SK-N-SH treated with all-trans-retinoic acid at 6 μM for 48 hours (cell line): ENCODE measurements around the gene TXNRD3.

Experiments
- ATAC-seq: fragments of 200-7000 bp; cut with Tn5 transposase; 3 replicates; pipeline ENCODE4 v1.9.1; 2020; ENCODE audit warnings: mild to moderate bottlenecking, moderate library complexity
- BACH2 ChIP-seq: fragments of 250-450 bp; sonication (Bioruptor Pico); IDR thresholded peaks from 2 replicates; pipeline ENCODE4 v1.9.0; 2021; ENCODE audit warnings: mild to moderate bottlenecking, borderline replicate concordance
- CSDC2 ChIP-seq: fragments of 250-450 bp; sonication (Bioruptor Pico); IDR thresholded peaks from 2 replicates; pipeline ENCODE4 v1.5.0; 2020; ENCODE audit warnings: mild to moderate bottlenecking, moderate library complexity
- ESRRG ChIP-seq: fragments of 250-450 bp; sonication (Bioruptor Pico); IDR thresholded peaks from 2 replicates; pipeline ENCODE4 v1.6.1; 2021; ENCODE audit warnings: mild to moderate bottlenecking
- GLIS3 ChIP-seq: fragments of 250-450 bp; sonication (Bioruptor Pico); IDR thresholded peaks from 2 replicates; pipeline ENCODE4 v1.5.0; 2020; ENCODE audit warnings: mild to moderate bottlenecking, moderate library complexity
- ISL1 ChIP-seq: fragments of 250-450 bp; sonication (Bioruptor Pico); IDR thresholded peaks from 2 replicates; pipeline ENCODE4 v2.1.2; 2022; ENCODE audit warnings: mild to moderate bottlenecking, moderate library complexity
- OSR1 ChIP-seq: fragments of 250-450 bp; sonication (Bioruptor Pico); IDR thresholded peaks from 2 replicates; pipeline ENCODE4 v1.8.0; 2022; ENCODE audit warnings: moderate library complexity, mild to moderate bottlenecking, inconsistent platforms
- PPARA ChIP-seq: fragments of 250-450 bp; sonication (Bioruptor Pico); IDR thresholded peaks from 2 replicates; pipeline ENCODE4 v1.5.0; 2020; ENCODE audit warnings: mild to moderate bottlenecking, borderline replicate concordance
- SNAI2 ChIP-seq: fragments of 250-450 bp; sonication (Bioruptor Pico); IDR thresholded peaks from 2 replicates; pipeline ENCODE4 v1.5.0; 2020; ENCODE audit warnings: mild to moderate bottlenecking, moderate library complexity
- TCF4 ChIP-seq: fragments of 250-450 bp; sonication (Bioruptor Pico); IDR thresholded peaks from 2 replicates; pipeline ENCODE4 v1.8.0; 2021; ENCODE audit warnings: mild to moderate bottlenecking, moderate library complexity, borderline replicate concordance
- ZC3H10 ChIP-seq: fragments of 250-450 bp; sonication (Bioruptor Pico); IDR thresholded peaks from 2 replicates; pipeline ENCODE4 v1.5.1; 2021; ENCODE audit warnings: mild to moderate bottlenecking, moderate library complexity
- ZFP3 ChIP-seq: fragments of 250-450 bp; sonication (Bioruptor Pico); IDR thresholded peaks from 2 replicates; pipeline ENCODE4 v1.5.0; 2020; ENCODE audit warnings: mild to moderate bottlenecking, moderate library complexity
- ZFP30 ChIP-seq: fragments of 450-650 bp; formaldehyde crosslinking; IDR thresholded peaks from 2 replicates; pipeline ENCODE4 v1.5.0; 2022; ENCODE audit warnings: mild to moderate bottlenecking, moderate library complexity
- ZNF70 ChIP-seq: fragments of 450-650 bp; formaldehyde crosslinking; IDR thresholded peaks from 2 replicates; pipeline ENCODE4 v1.5.0; 2020; ENCODE audit warnings: mild to moderate bottlenecking, moderate library complexity
- ZNF8 ChIP-seq: fragments of 450-650 bp; formaldehyde crosslinking; IDR thresholded peaks from 2 replicates; pipeline ENCODE4 v1.5.0; 2020; ENCODE audit warnings: mild to moderate bottlenecking, moderate library complexity
- TF ChIP-seq, protein P1 (sequence below): fragments of 250-450 bp; sonication (Bioruptor Pico); IDR thresholded peaks from 2 replicates; pipeline ENCODE4 v1.5.1; 2020; ENCODE audit warnings: low read depth, mild to moderate bottlenecking, moderate library complexity
- TF ChIP-seq, protein P2 (sequence below): fragments of 250-450 bp; sonication (Bioruptor Pico); IDR thresholded peaks from 2 replicates; pipeline ENCODE4 v1.5.1; 2021; ENCODE audit warnings: mild to moderate bottlenecking, moderate library complexity
- TF ChIP-seq, protein P3 (sequence below): fragments of 250-450 bp; sonication (Bioruptor Pico); IDR thresholded peaks from 2 replicates; pipeline ENCODE4 v1.8.0; 2020; ENCODE audit warnings: mild to moderate bottlenecking, moderate library complexity, borderline replicate concordance
- TF ChIP-seq, protein P4 (sequence below): fragments of 250-450 bp; sonication (Bioruptor Pico); IDR thresholded peaks from 2 replicates; pipeline ENCODE4 v1.5.0; 2020; ENCODE audit warnings: mild to moderate bottlenecking, moderate library complexity
- TF ChIP-seq, protein P5 (sequence below): fragments of 250-450 bp; sonication (Bioruptor Pico); IDR thresholded peaks from 2 replicates; pipeline ENCODE4 v1.8.0; 2021; ENCODE audit warnings: low read depth, mild to moderate bottlenecking, moderate library complexity, borderline replicate concordance

TXNRD3 gene

DNA sequence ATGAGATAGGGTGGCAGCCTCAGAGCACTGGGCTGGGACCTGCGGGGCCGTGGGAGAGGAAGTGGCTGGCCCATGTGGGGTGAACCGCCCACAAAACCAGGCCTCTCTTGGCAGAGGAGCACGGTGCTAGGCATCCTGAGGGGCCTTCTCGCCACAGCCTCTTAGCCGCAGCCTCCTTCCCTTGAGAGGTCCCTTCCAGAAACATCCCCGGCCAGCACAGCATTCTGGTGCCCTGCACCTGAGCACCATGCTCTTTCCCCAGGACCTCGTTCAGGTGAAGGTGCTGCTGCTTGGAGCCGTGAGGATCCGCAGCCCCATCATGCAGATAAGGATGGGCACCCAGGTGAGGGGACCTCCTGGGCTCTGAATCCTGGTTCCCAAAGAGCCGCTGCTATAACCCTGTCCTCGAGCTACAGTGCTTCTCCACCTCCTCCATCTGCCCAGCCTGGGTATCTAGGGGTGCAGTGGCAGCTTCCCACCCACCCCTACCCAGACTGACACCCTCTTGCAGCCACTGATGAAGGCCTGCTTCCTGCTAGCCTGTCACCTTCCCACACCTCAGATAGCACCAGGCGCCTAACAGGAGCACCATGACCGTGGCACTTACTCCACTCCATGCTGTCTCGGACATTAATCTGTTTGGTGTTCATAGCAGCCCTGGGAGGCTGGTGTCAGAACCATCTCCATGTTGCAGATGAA, 11.2 kb upstream of the TXNRD3 start:
- ATAC-seq = no peak
- TF ChIP-seq, protein P1, sequence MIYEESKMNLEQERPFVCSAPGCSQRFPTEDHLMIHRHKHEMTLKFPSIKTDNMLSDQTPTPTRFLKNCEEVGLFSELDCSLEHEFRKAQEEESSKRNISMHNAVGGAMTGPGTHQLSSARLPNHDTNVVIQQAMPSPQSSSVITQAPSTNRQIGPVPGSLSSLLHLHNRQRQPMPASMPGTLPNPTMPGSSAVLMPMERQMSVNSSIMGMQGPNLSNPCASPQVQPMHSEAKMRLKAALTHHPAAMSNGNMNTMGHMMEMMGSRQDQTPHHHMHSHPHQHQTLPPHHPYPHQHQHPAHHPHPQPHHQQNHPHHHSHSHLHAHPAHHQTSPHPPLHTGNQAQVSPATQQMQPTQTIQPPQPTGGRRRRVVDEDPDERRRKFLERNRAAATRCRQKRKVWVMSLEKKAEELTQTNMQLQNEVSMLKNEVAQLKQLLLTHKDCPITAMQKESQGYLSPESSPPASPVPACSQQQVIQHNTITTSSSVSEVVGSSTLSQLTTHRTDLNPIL = no peak
- TF ChIP-seq PPARA (CRISPR knock-in tag) (no peak), ZFP30 (CRISPR knock-in tag) (no peak), ISL1 (CRISPR knock-in tag) (no peak), ZNF70 (CRISPR knock-in tag) (no peak), ESRRG (no peak)
- TF ChIP-seq, protein P2, sequence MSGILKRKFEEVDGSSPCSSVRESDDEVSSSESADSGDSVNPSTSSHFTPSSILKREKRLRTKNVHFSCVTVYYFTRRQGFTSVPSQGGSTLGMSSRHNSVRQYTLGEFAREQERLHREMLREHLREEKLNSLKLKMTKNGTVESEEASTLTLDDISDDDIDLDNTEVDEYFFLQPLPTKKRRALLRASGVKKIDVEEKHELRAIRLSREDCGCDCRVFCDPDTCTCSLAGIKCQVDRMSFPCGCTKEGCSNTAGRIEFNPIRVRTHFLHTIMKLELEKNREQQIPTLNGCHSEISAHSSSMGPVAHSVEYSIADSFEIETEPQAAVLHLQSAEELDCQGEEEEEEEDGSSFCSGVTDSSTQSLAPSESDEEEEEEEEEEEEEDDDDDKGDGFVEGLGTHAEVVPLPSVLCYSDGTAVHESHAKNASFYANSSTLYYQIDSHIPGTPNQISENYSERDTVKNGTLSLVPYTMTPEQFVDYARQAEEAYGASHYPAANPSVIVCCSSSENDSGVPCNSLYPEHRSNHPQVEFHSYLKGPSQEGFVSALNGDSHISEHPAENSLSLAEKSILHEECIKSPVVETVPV = no peak
- TF ChIP-seq, protein P3, sequence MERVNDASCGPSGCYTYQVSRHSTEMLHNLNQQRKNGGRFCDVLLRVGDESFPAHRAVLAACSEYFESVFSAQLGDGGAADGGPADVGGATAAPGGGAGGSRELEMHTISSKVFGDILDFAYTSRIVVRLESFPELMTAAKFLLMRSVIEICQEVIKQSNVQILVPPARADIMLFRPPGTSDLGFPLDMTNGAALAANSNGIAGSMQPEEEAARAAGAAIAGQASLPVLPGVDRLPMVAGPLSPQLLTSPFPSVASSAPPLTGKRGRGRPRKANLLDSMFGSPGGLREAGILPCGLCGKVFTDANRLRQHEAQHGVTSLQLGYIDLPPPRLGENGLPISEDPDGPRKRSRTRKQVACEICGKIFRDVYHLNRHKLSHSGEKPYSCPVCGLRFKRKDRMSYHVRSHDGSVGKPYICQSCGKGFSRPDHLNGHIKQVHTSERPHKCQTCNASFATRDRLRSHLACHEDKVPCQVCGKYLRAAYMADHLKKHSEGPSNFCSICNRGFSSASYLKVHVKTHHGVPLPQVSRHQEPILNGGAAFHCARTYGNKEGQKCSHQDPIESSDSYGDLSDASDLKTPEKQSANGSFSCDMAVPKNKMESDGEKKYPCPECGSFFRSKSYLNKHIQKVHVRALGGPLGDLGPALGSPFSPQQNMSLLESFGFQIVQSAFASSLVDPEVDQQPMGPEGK (CRISPR knock-in tag) = no peak

DNA sequence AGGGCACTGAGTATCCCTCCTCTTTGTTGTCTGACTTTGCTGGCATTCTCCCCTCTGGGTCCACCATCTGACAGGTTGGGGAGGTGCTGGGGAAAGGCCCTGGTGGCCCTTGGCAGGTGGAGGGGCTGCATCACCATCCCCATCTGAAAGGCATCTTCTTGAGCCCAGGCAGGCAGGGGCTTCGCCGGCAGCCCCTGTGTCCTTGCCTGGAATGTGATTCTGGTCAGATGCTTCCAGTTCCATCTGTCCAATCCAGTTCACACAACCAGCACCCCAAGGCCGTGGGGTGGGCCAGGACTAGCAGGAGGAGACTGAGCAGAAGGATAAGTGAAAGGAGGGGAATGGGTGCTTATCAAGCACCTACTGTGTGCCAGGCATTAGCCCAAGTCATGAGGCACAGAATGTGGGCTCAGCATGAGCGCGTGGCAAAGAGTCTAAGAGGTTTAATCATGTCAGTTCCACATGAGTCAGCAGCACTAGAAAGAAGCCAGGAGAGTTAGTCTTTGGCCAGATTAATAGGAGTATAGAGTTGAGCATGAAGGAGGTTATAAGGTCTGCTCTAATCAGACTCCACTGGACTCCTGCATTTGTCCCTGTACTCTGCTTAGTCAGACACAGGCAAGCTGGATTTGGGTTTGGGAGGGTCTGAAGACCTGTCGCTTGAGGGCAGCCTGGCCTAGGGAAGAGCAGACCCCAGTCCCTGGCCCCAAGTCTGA, 10.5 kb upstream of the TXNRD3 start:
- TF ChIP-seq ZNF70 (CRISPR knock-in tag) = peak; percentile 94
- TF ChIP-seq, protein P1 = no peak
- no peak for TF ChIP-seq ZFP3
- TF ChIP-seq, all 23 proteins: peak for 1
- no peak; the same call in 2 of the 3 replicates for ATAC-seq

DNA sequence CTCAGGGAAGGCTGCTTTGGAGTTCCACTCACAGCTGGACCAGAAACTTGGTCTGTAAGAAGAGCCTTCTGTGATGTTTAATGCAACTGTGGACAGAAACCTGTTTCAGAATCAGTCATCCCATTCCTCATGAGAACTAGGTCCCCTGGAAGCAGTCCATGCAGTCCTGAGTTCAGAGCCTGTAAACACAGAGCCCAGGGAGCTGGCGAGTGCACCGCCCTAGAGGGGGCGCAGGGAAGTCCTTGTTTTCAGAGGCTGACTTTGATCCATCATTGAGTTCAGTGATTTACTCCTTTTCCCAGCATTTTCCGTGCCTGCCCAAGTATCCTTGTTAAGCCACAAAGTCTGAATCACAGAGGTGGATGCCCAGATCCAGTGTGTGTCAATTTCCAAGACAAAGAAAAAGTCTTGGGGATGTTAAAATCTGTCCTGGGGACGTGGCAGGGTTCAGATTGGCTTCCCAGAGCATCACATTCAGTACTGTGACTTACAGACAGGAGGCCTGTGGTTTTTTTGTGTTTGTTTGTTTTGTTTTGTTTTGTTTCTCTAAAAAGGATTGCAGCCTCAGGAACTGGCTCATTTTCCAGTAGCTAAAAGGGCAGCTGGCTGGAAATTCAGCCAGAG, 9.8 kb upstream of the TXNRD3 start:
- TF ChIP-seq BACH2 (CRISPR knock-in tag) = no peak
- TF ChIP-seq ZFP30 (CRISPR knock-in tag) = no peak
- TF ChIP-seq, all 23 proteins: peak for 0
- ATAC-seq = no peak; the same call in 1 of the 3 replicates

DNA sequence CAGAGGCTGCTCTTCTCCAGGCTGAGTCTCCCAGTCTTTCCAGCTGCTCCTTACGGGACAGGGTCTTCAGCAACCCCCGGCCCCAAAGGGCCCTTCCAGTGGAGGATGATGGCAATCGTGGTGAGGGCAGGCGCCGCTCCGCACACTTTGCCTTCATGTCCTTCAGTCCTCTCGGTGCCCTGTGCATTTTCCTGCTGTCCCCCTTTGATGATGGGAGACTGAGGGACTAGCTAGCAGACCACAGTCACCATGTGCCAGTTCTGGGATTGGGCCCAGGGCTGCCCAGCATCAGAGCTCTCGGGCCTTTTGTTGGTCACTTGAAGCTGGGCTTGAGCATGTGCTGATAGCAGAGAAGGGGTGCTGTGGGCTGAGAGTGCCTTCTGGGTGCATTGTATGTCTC, 8.8 kb upstream of the TXNRD3 start:
- no peak for ATAC-seq
- TF ChIP-seq, protein P1 = no peak
- no peak for TF ChIP-seq OSR1 (CRISPR knock-in tag)
- TF ChIP-seq, protein P4, sequence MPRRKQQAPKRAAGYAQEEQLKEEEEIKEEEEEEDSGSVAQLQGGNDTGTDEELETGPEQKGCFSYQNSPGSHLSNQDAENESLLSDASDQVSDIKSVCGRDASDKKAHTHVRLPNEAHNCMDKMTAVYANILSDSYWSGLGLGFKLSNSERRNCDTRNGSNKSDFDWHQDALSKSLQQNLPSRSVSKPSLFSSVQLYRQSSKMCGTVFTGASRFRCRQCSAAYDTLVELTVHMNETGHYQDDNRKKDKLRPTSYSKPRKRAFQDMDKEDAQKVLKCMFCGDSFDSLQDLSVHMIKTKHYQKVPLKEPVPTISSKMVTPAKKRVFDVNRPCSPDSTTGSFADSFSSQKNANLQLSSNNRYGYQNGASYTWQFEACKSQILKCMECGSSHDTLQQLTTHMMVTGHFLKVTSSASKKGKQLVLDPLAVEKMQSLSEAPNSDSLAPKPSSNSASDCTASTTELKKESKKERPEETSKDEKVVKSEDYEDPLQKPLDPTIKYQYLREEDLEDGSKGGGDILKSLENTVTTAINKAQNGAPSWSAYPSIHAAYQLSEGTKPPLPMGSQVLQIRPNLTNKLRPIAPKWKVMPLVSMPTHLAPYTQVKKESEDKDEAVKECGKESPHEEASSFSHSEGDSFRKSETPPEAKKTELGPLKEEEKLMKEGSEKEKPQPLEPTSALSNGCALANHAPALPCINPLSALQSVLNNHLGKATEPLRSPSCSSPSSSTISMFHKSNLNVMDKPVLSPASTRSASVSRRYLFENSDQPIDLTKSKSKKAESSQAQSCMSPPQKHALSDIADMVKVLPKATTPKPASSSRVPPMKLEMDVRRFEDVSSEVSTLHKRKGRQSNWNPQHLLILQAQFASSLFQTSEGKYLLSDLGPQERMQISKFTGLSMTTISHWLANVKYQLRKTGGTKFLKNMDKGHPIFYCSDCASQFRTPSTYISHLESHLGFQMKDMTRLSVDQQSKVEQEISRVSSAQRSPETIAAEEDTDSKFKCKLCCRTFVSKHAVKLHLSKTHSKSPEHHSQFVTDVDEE (CRISPR knock-in tag) = no peak
- no peak for TF ChIP-seq ZNF8
- TF ChIP-seq ZFP3 = no peak
- no peak for TF ChIP-seq PPARA (CRISPR knock-in tag)
- TF ChIP-seq, protein P3 (CRISPR knock-in tag) = no peak
- no peak for TF ChIP-seq CSDC2
- TF ChIP-seq SNAI2 (CRISPR knock-in tag) = no peak
- TF ChIP-seq BACH2 (CRISPR knock-in tag) = no peak
- TF ChIP-seq GLIS3 = no peak
- no peak for TF ChIP-seq ZFP30 (CRISPR knock-in tag)
- TF ChIP-seq TCF4 (CRISPR knock-in tag) = no peak
- no peak for TF ChIP-seq ISL1 (CRISPR knock-in tag)
- TF ChIP-seq, protein P5, sequence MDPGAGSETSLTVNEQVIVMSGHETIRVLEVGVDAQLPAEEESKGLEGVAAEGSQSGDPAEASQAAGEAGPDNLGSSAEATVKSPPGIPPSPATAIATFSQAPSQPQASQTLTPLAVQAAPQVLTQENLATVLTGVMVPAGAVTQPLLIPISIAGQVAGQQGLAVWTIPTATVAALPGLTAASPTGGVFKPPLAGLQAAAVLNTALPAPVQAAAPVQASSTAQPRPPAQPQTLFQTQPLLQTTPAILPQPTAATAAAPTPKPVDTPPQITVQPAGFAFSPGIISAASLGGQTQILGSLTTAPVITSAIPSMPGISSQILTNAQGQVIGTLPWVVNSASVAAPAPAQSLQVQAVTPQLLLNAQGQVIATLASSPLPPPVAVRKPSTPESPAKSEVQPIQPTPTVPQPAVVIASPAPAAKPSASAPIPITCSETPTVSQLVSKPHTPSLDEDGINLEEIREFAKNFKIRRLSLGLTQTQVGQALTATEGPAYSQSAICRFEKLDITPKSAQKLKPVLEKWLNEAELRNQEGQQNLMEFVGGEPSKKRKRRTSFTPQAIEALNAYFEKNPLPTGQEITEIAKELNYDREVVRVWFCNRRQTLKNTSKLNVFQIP (CRISPR knock-in tag) = no peak
- TF ChIP-seq ZC3H10 (CRISPR knock-in tag) = no peak
